GM12892 (cell line): ENCODE measurements around the gene TTC24.

ENCODE experiments used
- POLR2A ChIP-seq: IDR thresholded peaks from 2 replicates; pipeline ENCODE4 v1.6.1; 2011; ENCODE audit warnings: low read depth, low read length, control low read depth
- POLR2AphosphoS5 ChIP-seq: IDR thresholded peaks from 2 replicates; pipeline ENCODE4 v1.6.1; 2011; ENCODE audit warnings: low read depth, low read length, control low read depth
- TAF1 ChIP-seq: IDR thresholded peaks from 2 replicates; pipeline ENCODE4 v1.6.1; 2011; ENCODE audit warnings: low read depth, mild to moderate bottlenecking, control low read depth, low read length, borderline replicate concordance

GRCh38 chr1:156616463-156616862, 36.9 kb downstream of the TTC24 start:
- TF ChIP-seq POLR2A = no peak
- no peak for TF ChIP-seq POLR2AphosphoS5
- no peak for TF ChIP-seq TAF1
